H1 (cell line): Measurements from ENCODE around the gene MFGE8. TPM values are rescaled to one million over a fixed set of nuclear protein-coding genes. Genes with fewer than 3 reads are reported as not detected.

Source experiments
- CTCF ChIA-PET: fragments of 300-600 bp; sonication (Branson Sonifier 250); formaldehyde crosslinking; loops from one replicate; lab custom pipeline; 2021; ENCODE audit not compliant: partially characterized antibody; lab: Charles Lee
- POLR2A ChIA-PET: fragments of 300-600 bp; sonication (Branson Sonifier 250); formaldehyde crosslinking; loops from one replicate; lab custom pipeline; 2021; ENCODE audit warnings: inconsistent platforms; ENCODE audit not compliant: partially characterized antibody; lab: Charles Lee
- DNase-seq, 2 experiments: peaks; one replicate each; pipeline versions ENCODE4 v3.0.0 to v3.0.0-alpha.2; 2010 to 2022; ENCODE audit warnings: low spot score in 2 of 2, low read depth in 1 of 2, mixed read lengths in 1 of 2
- FAIRE-seq: peaks from 2 replicates; lab custom pipeline; 2011; peaks lifted over from hg19 to GRCh38; lab: Jason Lieb, UNC
- H2AFZ ChIP-seq: 2 replicates; pipeline ENCODE4 v1.8.1; 2012; ENCODE audit warnings: low read length, inconsistent platforms
- H2AK5ac ChIP-seq: 2 replicates; pipeline ENCODE4 v1.6.1; 2013; ENCODE audit warnings: low read depth, low read length
- H2BK120ac ChIP-seq: replicated peaks from 2 replicates; pipeline ENCODE3; 2013; ENCODE audit warnings: low read depth, low read length, inconsistent platforms
- H2BK12ac ChIP-seq: 2 replicates; pipeline ENCODE4 v1.6.1; 2013; ENCODE audit warnings: low read depth, low read length
- H2BK15ac ChIP-seq: 2 replicates; pipeline ENCODE4 v1.6.1; 2013; ENCODE audit warnings: low read length
- H2BK20ac ChIP-seq: 2 replicates; pipeline ENCODE4 v1.6.1; 2013; ENCODE audit warnings: low read length
- H2BK5ac ChIP-seq: 2 replicates; pipeline ENCODE4 v1.6.1; 2013; ENCODE audit warnings: low read depth, low read length
- H3K14ac ChIP-seq: 2 replicates; pipeline ENCODE4 v1.6.1; 2013; ENCODE audit warnings: inconsistent platforms; ENCODE audit not compliant: insufficient read length
- H3K18ac ChIP-seq: 2 replicates; pipeline ENCODE4 v1.6.1; 2013; ENCODE audit warnings: low read length; ENCODE audit errors: extremely low read depth
- H3K23ac ChIP-seq: 2 replicates; pipeline ENCODE4 v1.6.1; 2013; ENCODE audit warnings: inconsistent platforms; ENCODE audit not compliant: insufficient read length
- H3K23me2 ChIP-seq: 2 replicates; pipeline ENCODE4 v1.6.1; 2013; ENCODE audit warnings: low read depth, low read length
- H3K27ac ChIP-seq: 2 replicates; pipeline ENCODE4 v1.6.1; 2011; ENCODE audit warnings: low read depth, low read length, inconsistent platforms
- H3K27me3 ChIP-seq, 4 experiments: replicated peaks in 1 of 4; 1 replicate in 1 of 4; 2 replicates in 3 of 4; pipeline versions ENCODE4 v1.6.1 to v1.8.1; 2011 to 2013; ENCODE audit warnings: low read length in 3 of 4, mild to moderate bottlenecking in 3 of 4, inconsistent platforms in 2 of 4, mixed read lengths in 2 of 4, moderate library complexity in 1 of 4; ENCODE audit not compliant: control insufficient read depth in 3 of 4, insufficient read depth in 3 of 4; ENCODE audit errors: extremely low read depth in 1 of 4
- H3K36me3 ChIP-seq, 4 experiments: 2 replicates each; pipeline versions ENCODE4 v1.6.1 to v1.8.1; 2011 to 2013; ENCODE audit warnings: mild to moderate bottlenecking in 4 of 4, low read length in 3 of 4, moderate library complexity in 2 of 4, control low read depth in 1 of 4, inconsistent platforms in 1 of 4; ENCODE audit not compliant: insufficient read depth in 4 of 4, control insufficient read depth in 2 of 4
- H3K4ac ChIP-seq: replicated peaks from 2 replicates; pipeline ENCODE3; 2013; ENCODE audit warnings: low read length, low read depth, mixed read lengths, inconsistent platforms; ENCODE audit not compliant: insufficient read length
- H3K4me1 ChIP-seq, 4 experiments: replicated peaks in 1 of 4; 1 replicate in 1 of 4; 2 replicates in 3 of 4; pipeline versions ENCODE4 v1.6.1 to v1.8.1; 2011 to 2013; ENCODE audit warnings: low read length in 3 of 4, inconsistent platforms in 2 of 4, mixed read lengths in 1 of 4; ENCODE audit not compliant: insufficient read depth in 4 of 4, control insufficient read depth in 3 of 4
- H3K4me2 ChIP-seq, 2 experiments: 2 replicates each; pipeline versions ENCODE4 v1.6.1 to v1.8.1; 2011 to 2013; ENCODE audit warnings: low read depth in 2 of 2, low read length in 2 of 2, control low read depth in 1 of 2, inconsistent platforms in 1 of 2, mild to moderate bottlenecking in 1 of 2; ENCODE audit not compliant: insufficient read depth in 1 of 2
- H3K4me3 ChIP-seq, 4 experiments: fragments of 200-600, 300-600 bp in 1 of 4; sonication (generic), shearing (Covaris generic), sonication (Bioruptor Twin) in 1 of 4; 2 replicates each; pipeline versions ENCODE4 v1.5.1 to v1.8.1; 2011 to 2016; ENCODE audit warnings: low read length in 4 of 4, low read depth in 3 of 4, control low read depth in 2 of 4, inconsistent platforms in 2 of 4, mild to moderate bottlenecking in 2 of 4, mixed read lengths in 1 of 4, moderate library complexity in 1 of 4; ENCODE audit not compliant: insufficient read depth in 2 of 4; ENCODE audit errors: extremely low read depth in 1 of 4
- H3K56ac ChIP-seq: replicated peaks from 2 replicates; pipeline ENCODE3; 2013; ENCODE audit warnings: low read depth, mild to moderate bottlenecking, mixed read lengths, low read length, inconsistent platforms; ENCODE audit not compliant: insufficient read length
- H3K79me1 ChIP-seq: 2 replicates; pipeline ENCODE4 v1.6.1; 2013; ENCODE audit warnings: low read depth, low read length, control low read depth
- H3K79me2 ChIP-seq, 2 experiments: 2 replicates each; pipeline versions ENCODE4 v1.6.1 to v1.8.1; 2012 to 2013; ENCODE audit warnings: low read length in 2 of 2, mild to moderate bottlenecking in 2 of 2, inconsistent platforms in 1 of 2; ENCODE audit not compliant: insufficient read depth in 2 of 2, control insufficient read depth in 1 of 2
- H3K9ac ChIP-seq, 4 experiments: replicated peaks in 1 of 4; 1 replicate in 1 of 4; 2 replicates in 3 of 4; pipeline versions ENCODE4 v1.6.1 to v1.8.1; 2011 to 2013; ENCODE audit warnings: low read depth in 3 of 4, low read length in 3 of 4, control low read depth in 2 of 4, mild to moderate bottlenecking in 2 of 4, moderate library complexity in 2 of 4, inconsistent platforms in 1 of 4; ENCODE audit errors: extremely low read depth in 1 of 4
- H3K9me3 ChIP-seq, 2 experiments: 2 replicates each; pipeline versions ENCODE4 v1.6.1 to v1.8.1; 2012 to 2013; ENCODE audit warnings: mild to moderate bottlenecking in 2 of 2, moderate library complexity in 2 of 2, control low read depth in 1 of 2, inconsistent platforms in 1 of 2, low read depth in 1 of 2, low read length in 1 of 2, mixed read lengths in 1 of 2; ENCODE audit not compliant: insufficient read depth in 2 of 2
- H4K20me1 ChIP-seq, 2 experiments: replicated peaks in 1 of 2; 2 replicates each; pipeline versions ENCODE3 to v1.8.1; 2011 to 2013; ENCODE audit warnings: inconsistent platforms in 2 of 2, low read length in 2 of 2, mild to moderate bottlenecking in 1 of 2; ENCODE audit not compliant: insufficient read depth in 2 of 2, control insufficient read depth in 1 of 2
- H4K5ac ChIP-seq: 2 replicates; pipeline ENCODE4 v1.6.1; 2013; ENCODE audit warnings: low read length, low read depth, mixed read lengths, inconsistent platforms; ENCODE audit not compliant: insufficient read length
- H4K8ac ChIP-seq: 2 replicates; pipeline ENCODE4 v1.8.0; 2013; ENCODE audit warnings: mild to moderate bottlenecking, moderate library complexity, low read length, inconsistent platforms; ENCODE audit not compliant: insufficient read depth; ENCODE audit errors: extremely low read depth
- H4K91ac ChIP-seq: replicated peaks from 2 replicates; pipeline ENCODE3; 2013; ENCODE audit warnings: low read length, mixed read lengths, inconsistent platforms; ENCODE audit not compliant: insufficient read length
- ATF3 ChIP-seq: IDR thresholded peaks from 2 replicates; pipeline ENCODE4 v1.6.1; 2011; ENCODE audit warnings: low read depth, mild to moderate bottlenecking, low read length; ENCODE audit not compliant: insufficient read depth
- BCL11A ChIP-seq, 2 experiments: IDR thresholded peaks; one replicate each; pipeline ENCODE4 v1.6.1; 2011; ENCODE audit warnings: low read depth in 2 of 2, low read length in 2 of 2, mild to moderate bottlenecking in 2 of 2
- CREB1 ChIP-seq: IDR thresholded peaks from 2 replicates; pipeline ENCODE4 v1.6.1; 2012; ENCODE audit warnings: inconsistent platforms
- CTBP2 ChIP-seq: IDR thresholded peaks from 2 replicates; pipeline ENCODE4 v1.7.0; 2011; ENCODE audit warnings: borderline replicate concordance, mild to moderate bottlenecking, moderate library complexity, mixed read lengths, low read length; ENCODE audit not compliant: insufficient read depth, insufficient read length
- EZH2 ChIP-seq: fragments of 200-600 bp; sonication (generic); IDR thresholded peaks from 2 replicates; pipeline ENCODE4 v1.7.1; 2012; ENCODE audit warnings: low read depth, mild to moderate bottlenecking, moderate library complexity, low read length, inconsistent platforms; ENCODE audit not compliant: severe bottlenecking
- HDAC6 ChIP-seq: IDR thresholded peaks from one replicate; pipeline ENCODE4 v1.7.1; 2012; ENCODE audit warnings: low read depth, mild to moderate bottlenecking, inconsistent platforms, low read length, moderate library complexity
- JUND ChIP-seq: IDR thresholded peaks from 2 replicates; pipeline ENCODE4 v1.6.1; 2011; ENCODE audit warnings: mild to moderate bottlenecking, improper control_type of control experiment, low read length
- KDM1A ChIP-seq: fragments of 200-600, 300-600 bp; sonication (generic); IDR thresholded peaks from 2 replicates; pipeline ENCODE4 v1.7.1; 2016; ENCODE audit warnings: mild to moderate bottlenecking, low read length, borderline replicate concordance
- RBBP5 ChIP-seq: IDR thresholded peaks from 2 replicates; pipeline ENCODE4 v1.7.1; 2012; ENCODE audit warnings: low read depth, mild to moderate bottlenecking, inconsistent platforms, low read length, moderate library complexity, borderline replicate concordance
- RNF2 ChIP-seq: fragments of 200-900, 300-1000 bp; sonication (generic); IDR thresholded peaks from 2 replicates; pipeline ENCODE4 v1.7.1; 2016; ENCODE audit warnings: borderline replicate concordance, low read depth, mild to moderate bottlenecking, antibody characterized with exemption, low read length; ENCODE audit not compliant: poor library complexity, severe bottlenecking; ENCODE audit errors: missing control alignments
- TCF12 ChIP-seq: IDR thresholded peaks from 2 replicates; pipeline ENCODE4 v1.6.1; 2011; ENCODE audit warnings: low read depth, mild to moderate bottlenecking, low read length
- WGBS, 2 experiments: shearing (Covaris generic) in 1 of 2; methylation state at CpG; one replicate each; pipeline versions ENCODE4 v1.1.6 to v1.1.7; 2013 to 2015; ENCODE audit warnings: low lambda C conversion rate in 2 of 2, mixed read lengths in 2 of 2, inconsistent platforms in 1 of 2, low coverage in 1 of 2, missing lambda C conversion rate in 1 of 2; ENCODE audit not compliant: insufficient replicate concordance in 2 of 2, insufficient coverage in 1 of 2, insufficient read length in 1 of 2; ENCODE audit errors: extremely low coverage in 1 of 2, missing lambda C conversion rate in 1 of 2; 5-methylcytosine and 5-hydroxymethylcytosine counted together
- polyA plus RNA-seq, 7 experiments: library from polyadenylated mRNA; depleted of rRNA in 3 of 7; stranded (reverse) in 5 of 7; unstranded in 2 of 7; fragments of >200 nt in 5 of 7; fragments of 200-250 nt in 2 of 7; gene quantifications; 1 replicate in 5 of 7; 2 replicates in 1 of 7; 4 replicates in 1 of 7; pipeline versions ENCODE4 v1.2.1 to v1.2.3, GENCODE V29; 2011 to 2013; ENCODE audit warnings: missing spikeins in 2 of 7, mixed read lengths in 2 of 7
- total RNA-seq: library from RNA; stranded (reverse); fragmentation: NEBNext Ultra II Directional; extraction: Animal tissue kit (Norgen Biotek cat#: 25700); gene quantifications from 2 replicates; pipeline ENCODE4 v1.2.1, GENCODE V29; 2021

The MFGE8 gene
- total and polyA plus RNA-seq, 2 of the 8 experiments (the other 6 are each of a cell fraction or from before 2014, with no cell fraction given), result 1,237 to 2,117 TPM

GRCh38 chr15:88877415-88877814 is 35.8 kb downstream of the MFGE8 start:
- Histone ChIP-seq H3K27me3 (no peaks in the 10 kb centered on the region), H2BK12ac (no peak overlapping the region), H2AFZ (no peak overlapping the region), H3K18ac (no peak overlapping the region), H3K4me3 (no peak overlapping the region), H3K79me1 (no peaks in the 10 kb centered on the region), H2BK5ac (no peak overlapping the region), H3K9ac (no peak overlapping the region), H3K4me2 (no peak overlapping the region), H3K56ac (no peak overlapping the region), H4K91ac (no peak overlapping the region), H4K8ac (no peak overlapping the region), H3K14ac (no peak overlapping the region), H2BK20ac (no peak overlapping the region), H2BK15ac (no peak overlapping the region), H3K23ac (no peak overlapping the region), H2AK5ac (no peak overlapping the region), H4K20me1 (peaks cover 0 to 2% of the 10 kb centered on the region in 2 experiments), H3K27ac (no peak overlapping the region), H3K79me2 (peaks cover 0 to 5% of the 10 kb centered on the region in 2 experiments; a peak in 1 of 4 replicates), H4K5ac (no peak overlapping the region), H2BK120ac (no peak overlapping the region), H3K23me2 (no peaks in the 10 kb centered on the region), H3K4ac (no peak overlapping the region), H3K9me3 (no peaks in the 10 kb centered on the region), H3K36me3 (peaks cover 4 to 24% (median 20%) of the 10 kb centered on the region in 4 experiments; a peak in 7 of 8 replicates), H3K4me1 (peaks cover 0 to 6% (median under 1%) of the 10 kb centered on the region in 4 experiments; a peak in 4 of 7 replicates)
- 93% methylated on average over 8 of the region's 11 CpGs; no CpG with 5 or more reads in 1 of the 2 experiments for WGBS, 2 experiments
- no peak for TF ChIP-seq ATF3
- TF ChIP-seq BCL11A (IDR thresholded peaks at IDR 0.05; ENCODE audit: low read depth in 2 of 2, low read length in 2 of 2), result no peak
- TF ChIP-seq HDAC6, result no peak
- TF ChIP-seq KDM1A, result no peak
- TF ChIP-seq RNF2, result no peak
- no peak for TF ChIP-seq TCF12
- no peak for TF ChIP-seq EZH2
- no peak for TF ChIP-seq JUND
- no peak for TF ChIP-seq CTBP2
- TF ChIP-seq RBBP5, result no peak
- no peak for TF ChIP-seq CREB1
- POLR2A ChIA-PET, result interaction anchor here (13.9 kb wide), 1 partner anchor 17 kb away, joined by 167 read pairs; the partner anchor contains the start of gene HAPLN3
- FAIRE-seq, result no peak
- DNase-seq, result no peak
- CTCF ChIA-PET, result interaction anchor here (0.6 to 6.8 kb wide), 13 partner anchors 8 to 291 kb away, joined by 3 to 95 read pairs (median 6); partner anchors contain the start of gene HAPLN3
